COLO668 (cell line): ENCODE measurements around the gene SLC12A7.
"Not testable (repeated sequence)": the region's sequence is repeated elsewhere in the genome, so short reads cannot be mapped to it uniquely, and the experiment has no call there.

Experiments used
- DNase-seq: peaks from one replicate; lab custom pipeline; 2025; ENCODE audit not compliant: unreplicated experiment; lab: John Stamatoyannopoulos, UW

SLC12A7 gene

GRCh38 chr5:1099926-1100663 lies 11.8 kb downstream of the SLC12A7 start:
- no peak for DNase-seq

DNA sequence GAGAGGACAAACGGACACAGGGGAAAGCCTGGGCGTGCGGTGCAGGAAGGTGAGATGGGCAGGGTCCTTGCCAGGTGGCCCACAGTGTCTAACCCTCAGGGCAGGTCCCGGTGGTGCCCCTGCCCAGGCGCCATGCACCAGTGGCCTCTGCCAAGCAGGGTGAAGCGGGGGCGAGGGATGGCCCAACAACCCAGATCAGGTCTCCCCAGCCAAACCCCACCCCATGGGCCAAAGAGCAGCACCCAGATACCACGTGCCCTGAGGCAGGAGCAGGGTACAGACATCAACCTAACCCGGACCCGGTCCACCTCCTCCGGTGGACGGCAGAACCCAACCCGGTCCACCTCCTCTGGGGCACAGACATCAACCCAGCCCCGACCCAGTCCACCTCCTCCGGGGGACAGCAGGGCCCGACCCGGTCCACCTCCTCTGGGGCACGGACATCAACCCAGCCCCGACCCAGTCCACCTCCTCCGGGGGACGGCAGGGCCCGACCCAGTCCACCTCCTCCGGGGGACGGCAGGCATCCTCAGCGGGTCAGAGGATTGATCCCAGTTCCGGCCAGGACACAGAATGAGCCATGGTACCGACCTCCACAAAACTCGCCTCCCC lies 12.8 kb downstream of the SLC12A7 start:
- DNase-seq = no peak

- DNase-seq = not testable (repeated sequence)
These were observed 13.9 kb downstream of the SLC12A7 start for GRCh38 chr5:1097988-1098385.

GRCh38 chr5:1097381-1097987 lies 14.4 kb downstream of the SLC12A7 start:
- no peak for DNase-seq

- DNase-seq = no peak
These were observed 15.0 kb downstream of the SLC12A7 start for GRCh38 chr5:1096838-1097237.

GRCh38 chr5:1095990-1096363 lies 15.9 kb downstream of the SLC12A7 start:
- no peak for DNase-seq

DNA sequence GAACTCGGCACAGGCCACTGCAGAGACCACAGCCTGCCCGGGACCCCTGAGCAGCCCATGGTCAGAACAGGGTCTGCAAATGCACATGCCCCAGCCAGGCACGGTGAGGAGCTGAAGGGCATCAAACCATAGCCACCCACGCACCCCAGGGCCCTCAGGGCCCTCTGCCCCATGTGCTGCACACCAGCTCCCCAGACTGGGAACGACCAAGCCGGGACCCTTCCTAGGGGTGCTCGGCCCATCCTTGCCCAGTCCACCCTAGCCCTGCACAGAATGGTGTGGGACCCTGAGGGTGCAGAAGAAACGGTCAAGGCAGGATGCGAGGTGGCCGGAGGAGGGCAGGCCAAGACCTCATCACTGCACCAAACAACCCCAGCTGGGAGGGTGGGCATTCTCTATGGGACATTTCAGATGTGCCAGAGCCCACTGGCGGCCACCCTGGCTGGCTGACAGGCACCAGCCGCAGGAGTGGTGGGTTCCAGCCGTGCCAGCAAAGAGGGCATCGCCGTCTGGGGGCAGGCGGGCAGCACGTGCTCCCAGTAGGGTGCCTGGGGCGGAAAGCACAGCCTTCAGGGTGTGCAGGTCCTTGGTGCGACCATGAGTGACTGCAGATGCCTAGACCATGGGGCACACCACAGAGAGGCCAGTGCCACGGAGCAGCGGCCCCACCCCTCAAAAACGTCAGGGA lies 16.4 kb downstream of the SLC12A7 start:
- no peak for DNase-seq

GRCh38 chr5:1094670-1095190 lies 17.1 kb downstream of the SLC12A7 start:
- no peak for DNase-seq

DNA sequence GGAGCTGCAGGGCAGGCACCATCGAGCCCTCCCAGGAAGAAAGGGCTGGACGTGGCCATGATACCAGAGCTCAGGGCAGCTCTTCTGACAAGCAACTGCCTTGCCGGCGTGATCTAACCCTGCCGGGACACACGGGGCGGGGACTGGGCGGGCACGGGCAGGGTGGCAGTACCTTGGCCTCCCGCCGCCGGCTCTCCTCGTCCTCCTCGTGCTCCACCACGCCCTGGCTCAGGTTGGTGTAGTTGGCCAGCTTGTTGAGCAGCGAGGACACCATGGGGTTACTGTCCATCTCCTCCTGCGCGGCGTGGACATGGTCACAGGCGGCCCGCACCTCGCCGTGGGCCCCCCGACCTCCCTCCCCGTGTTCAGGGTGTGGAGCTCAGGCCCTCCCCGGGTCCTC lies 18.5 kb downstream of the SLC12A7 start:
- no peak for DNase-seq

DNA sequence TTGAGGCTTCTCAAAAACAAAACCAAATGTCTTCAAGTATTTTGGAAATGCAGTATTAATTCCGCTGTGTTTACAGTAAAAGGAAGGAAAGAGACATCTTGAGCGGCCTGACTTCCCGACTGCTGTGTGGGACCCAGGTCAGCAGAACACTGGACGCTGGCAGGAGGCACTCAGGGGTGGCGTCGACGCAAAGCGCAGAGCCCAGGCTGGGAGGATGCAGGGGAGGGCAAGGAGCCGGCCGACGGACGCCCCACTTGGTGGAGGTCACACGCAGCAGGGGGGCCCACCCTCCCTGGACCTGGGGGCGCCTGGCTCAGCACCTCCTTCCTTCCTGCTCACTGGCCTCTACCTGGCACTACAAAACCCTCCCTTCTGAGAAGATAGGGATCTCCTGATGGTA lies 19.7 kb downstream of the SLC12A7 start:
- DNase-seq = no peak

GRCh38 chr5:1091632-1092031 lies 20.2 kb downstream of the SLC12A7 start:
- no peak for DNase-seq

GRCh38 chr5:1090538-1090937 lies 21.3 kb downstream of the SLC12A7 start:
- no peak for DNase-seq

GRCh38 chr5:1089621-1090040 lies 22.2 kb downstream of the SLC12A7 start:
- no peak for DNase-seq

DNA sequence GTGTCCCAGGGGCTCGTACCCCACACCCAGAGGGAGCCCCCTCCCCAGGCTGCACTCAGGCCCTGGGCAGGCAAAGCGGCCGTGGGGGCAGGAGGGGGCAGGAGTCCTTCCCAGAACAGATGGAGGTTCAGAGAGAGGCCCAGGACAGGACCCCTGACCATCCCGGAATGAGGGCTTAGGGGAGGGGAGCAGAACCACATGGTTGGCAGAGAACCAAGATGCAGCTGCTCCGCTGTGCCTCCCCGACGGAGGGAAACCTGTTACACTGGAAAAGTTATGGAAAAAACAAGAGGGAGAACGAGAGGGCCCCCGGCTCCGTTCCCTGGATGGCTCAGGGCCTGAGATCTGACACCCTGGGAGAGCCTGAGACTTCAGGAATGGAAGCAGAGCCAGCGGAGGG lies 22.7 kb downstream of the SLC12A7 start:
- DNase-seq = no peak

GRCh38 chr5:1088726-1089125 lies 23.1 kb downstream of the SLC12A7 start:
- no peak for DNase-seq

DNA sequence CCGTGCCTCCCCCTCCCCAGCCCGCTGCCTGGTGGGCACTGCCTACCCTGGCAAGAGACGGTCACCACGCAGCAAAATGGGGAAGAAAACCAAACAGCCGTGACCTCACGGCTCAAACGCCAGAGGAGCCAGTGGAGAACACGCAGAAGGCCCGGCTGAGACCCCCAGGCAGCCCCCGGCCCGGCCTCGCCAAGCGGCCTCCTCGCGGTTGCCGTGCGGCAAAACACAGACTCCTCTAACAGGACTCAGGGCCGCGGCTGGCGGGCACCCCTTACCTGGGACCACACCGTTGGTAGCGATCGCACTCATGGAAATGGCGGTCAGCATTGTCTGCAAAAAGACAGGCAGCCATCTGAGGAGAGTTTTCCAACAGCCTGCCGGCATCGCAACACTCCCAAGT lies 23.8 kb downstream of the SLC12A7 start:
- DNase-seq = no peak

GRCh38 chr5:1087428-1087827 lies 24.4 kb downstream of the SLC12A7 start:
- DNase-seq = no peak

- DNase-seq = no peak
These were observed 25.0 kb downstream of the SLC12A7 start for GRCh38 chr5:1086871-1087270.

DNA sequence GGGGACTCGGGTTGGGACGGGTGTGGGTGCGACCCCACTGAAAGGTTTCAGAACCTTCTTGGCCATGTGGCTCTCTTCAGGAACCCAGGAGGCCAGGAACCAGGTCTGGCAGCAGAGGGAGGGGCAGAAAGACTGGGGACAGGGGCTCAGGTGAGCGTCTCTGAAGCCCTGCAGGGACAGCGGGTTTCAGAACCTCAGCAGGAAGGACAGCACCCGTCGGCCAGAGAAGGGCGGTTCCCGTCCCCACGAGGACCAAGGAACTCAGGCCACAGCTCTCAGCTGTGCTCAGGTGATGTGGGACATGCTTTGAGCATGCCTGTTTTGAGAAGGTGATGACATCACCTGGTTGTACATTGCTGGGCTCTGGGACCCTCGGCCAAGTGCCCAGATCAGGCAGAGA lies 25.7 kb downstream of the SLC12A7 start:
- no peak for DNase-seq

DNA sequence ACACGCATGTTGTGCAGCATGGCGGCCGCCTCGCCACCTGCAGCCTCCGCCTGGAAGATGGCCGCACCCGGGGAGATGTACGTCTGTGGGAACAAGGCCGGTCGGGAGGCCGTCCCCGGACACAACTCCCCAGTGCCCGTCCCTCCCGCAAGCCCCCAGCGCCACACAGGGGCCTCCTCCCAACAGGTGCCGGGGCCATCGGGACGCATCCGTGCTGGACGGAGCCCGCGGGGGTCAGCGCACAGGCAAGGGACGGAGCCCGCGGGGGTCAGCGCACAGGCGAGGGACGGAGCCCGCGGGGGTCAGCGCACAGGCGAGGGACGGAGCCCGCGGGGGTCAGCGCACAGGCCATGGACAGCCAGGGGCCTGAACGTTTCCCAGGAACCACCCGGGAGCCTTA lies 26.5 kb downstream of the SLC12A7 start:
- no peak for DNase-seq

DNA sequence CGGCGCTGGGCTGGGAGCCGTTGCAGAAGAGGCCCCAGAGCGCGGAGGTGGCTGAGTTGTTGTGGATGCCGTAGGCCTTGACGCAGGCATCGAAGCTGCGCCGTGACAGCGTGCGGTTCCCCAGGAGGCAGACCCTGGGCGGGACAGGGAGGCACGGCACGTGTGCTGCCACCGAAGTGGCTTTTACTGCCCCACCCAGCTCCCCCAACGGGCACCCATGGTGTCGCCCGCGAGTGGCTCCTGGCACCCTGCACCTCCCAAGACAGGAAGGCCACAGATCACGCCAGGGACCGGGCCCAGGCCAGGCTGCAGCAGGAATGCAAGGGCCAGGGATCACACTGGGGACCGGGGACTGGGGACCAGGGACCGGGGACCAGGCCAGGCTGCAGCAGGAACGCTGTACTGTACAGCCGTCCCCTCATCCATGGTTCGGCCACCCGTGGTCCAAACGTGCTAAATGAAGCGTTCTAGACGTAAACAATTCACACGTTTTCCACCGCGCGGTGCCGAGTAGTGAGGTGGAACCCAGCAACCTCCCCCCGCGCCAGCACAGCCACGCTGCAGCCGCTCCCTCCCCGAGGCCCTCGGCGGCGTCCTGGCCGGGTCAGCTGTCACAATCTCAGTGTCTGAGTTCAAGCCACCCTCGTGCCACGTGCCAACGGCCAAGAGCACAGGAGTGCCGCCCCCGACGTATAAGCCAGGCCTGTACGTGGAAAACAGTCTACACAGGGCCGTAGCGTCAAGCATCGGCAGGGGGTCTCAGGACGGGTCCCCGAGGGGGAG lies 27.8 kb downstream of the SLC12A7 start:
- no peak for DNase-seq
